Endothelial cell of umbilical vein (primary cell): Measurements from ENCODE around the gene CXCL6.

Experiments
- EZH2 ChIP-seq: IDR thresholded peaks from 2 replicates; pipeline ENCODE4 v1.6.1; 2012; ENCODE audit warnings: borderline replicate concordance, low read depth, mild to moderate bottlenecking, moderate library complexity, low read length, inconsistent platforms; ENCODE audit not compliant: severe bottlenecking
- FOS ChIP-seq: IDR thresholded peaks from 2 replicates; pipeline ENCODE4 v1.6.1; 2011; ENCODE audit warnings: mild to moderate bottlenecking, low read length, moderate library complexity, borderline replicate concordance; ENCODE audit not compliant: insufficient read depth
- JUN ChIP-seq: IDR thresholded peaks from 2 replicates; pipeline ENCODE4 v1.6.1; 2011; ENCODE audit warnings: borderline replicate concordance, low read depth; ENCODE audit not compliant: insufficient read length, insufficient read depth
- POLR2AphosphoS5 ChIP-seq: IDR thresholded peaks from 2 replicates; pipeline ENCODE4 v1.6.1; 2012; ENCODE audit warnings: low read depth, mild to moderate bottlenecking, control low read depth, low read length, moderate library complexity; ENCODE audit not compliant: insufficient read depth
- TF ChIP-seq, protein P1 (sequence below), 2 donors: IDR thresholded peaks; 1 replicate in 1 of 2; 2 replicates in 1 of 2; pipeline ENCODE4 v1.5.1; 2011; ENCODE audit warnings: low read length in 2 of 2, mild to moderate bottlenecking in 2 of 2, moderate library complexity in 2 of 2, control low read depth in 1 of 2, inconsistent platforms in 1 of 2, low read depth in 1 of 2; ENCODE audit not compliant: insufficient read depth in 1 of 2; ENCODE audit errors: extremely low read depth in 1 of 2
- TF ChIP-seq, protein P2 (sequence below): IDR thresholded peaks from 2 replicates; pipeline ENCODE4 v1.6.1; 2011; ENCODE audit not compliant: insufficient read depth, insufficient read length

DNA sequence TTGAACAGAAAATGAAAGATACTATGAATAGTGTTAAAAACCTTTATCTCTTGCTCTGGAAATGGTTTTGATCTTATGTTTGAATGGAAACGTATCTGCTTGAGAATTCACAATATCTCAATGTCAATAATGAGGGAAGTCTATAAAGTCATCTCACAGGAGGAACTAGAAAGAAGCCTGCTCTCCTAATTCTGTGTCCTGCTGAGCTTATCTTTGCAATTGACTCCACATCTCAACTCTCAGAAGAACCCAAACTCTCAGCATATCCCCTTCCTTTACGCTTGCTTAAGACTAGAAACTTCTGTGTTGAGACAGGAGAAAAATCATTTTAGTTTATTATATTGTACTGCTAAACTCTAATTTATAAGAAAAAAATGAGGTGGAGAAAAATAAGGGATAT lies 8.3 kb downstream of the CXCL6 start:
- TF ChIP-seq EZH2 (no peak), JUN (no peak), POLR2AphosphoS5 (no peak), FOS (no peak)
- TF ChIP-seq, protein P1, sequence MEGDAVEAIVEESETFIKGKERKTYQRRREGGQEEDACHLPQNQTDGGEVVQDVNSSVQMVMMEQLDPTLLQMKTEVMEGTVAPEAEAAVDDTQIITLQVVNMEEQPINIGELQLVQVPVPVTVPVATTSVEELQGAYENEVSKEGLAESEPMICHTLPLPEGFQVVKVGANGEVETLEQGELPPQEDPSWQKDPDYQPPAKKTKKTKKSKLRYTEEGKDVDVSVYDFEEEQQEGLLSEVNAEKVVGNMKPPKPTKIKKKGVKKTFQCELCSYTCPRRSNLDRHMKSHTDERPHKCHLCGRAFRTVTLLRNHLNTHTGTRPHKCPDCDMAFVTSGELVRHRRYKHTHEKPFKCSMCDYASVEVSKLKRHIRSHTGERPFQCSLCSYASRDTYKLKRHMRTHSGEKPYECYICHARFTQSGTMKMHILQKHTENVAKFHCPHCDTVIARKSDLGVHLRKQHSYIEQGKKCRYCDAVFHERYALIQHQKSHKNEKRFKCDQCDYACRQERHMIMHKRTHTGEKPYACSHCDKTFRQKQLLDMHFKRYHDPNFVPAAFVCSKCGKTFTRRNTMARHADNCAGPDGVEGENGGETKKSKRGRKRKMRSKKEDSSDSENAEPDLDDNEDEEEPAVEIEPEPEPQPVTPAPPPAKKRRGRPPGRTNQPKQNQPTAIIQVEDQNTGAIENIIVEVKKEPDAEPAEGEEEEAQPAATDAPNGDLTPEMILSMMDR (IDR thresholded peaks at IDR 0.05; ENCODE audit: extremely low read depth in 1 of 2, insufficient read depth in 1 of 2, low read depth in 1 of 2, low read length in 2 of 2) = no peak
- TF ChIP-seq, protein P2, sequence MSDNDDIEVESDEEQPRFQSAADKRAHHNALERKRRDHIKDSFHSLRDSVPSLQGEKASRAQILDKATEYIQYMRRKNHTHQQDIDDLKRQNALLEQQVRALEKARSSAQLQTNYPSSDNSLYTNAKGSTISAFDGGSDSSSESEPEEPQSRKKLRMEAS = no peak
